ENCODE measurements around the gene PRKG1.
A peak's percentile ranks its signal among the peaks of the same experiment; 100 is the strongest.

The PRKG1 gene

GRCh38 chr10:51711519-51711891, 637.2 kb downstream of the PRKG1 start:
- Histone ChIP-seq H3K36me3 (ENCODE audit: control insufficient read depth, insufficient read depth, low read length, severe bottlenecking) (no peaks in the 10 kb centered on the region), H3K4me3 (ENCODE audit: low read length) (no peak overlapping the region), H3K4me1 (ENCODE audit: control insufficient read depth, insufficient read depth, low read length) (peaks cover 16% of the 10 kb centered on the region), H3K9ac (ENCODE audit: low read length) (no peak overlapping the region), H3K9me3 (ENCODE audit: control insufficient read depth, low read length) (no peaks in the 10 kb centered on the region), H3K27me3 (replicated peaks; ENCODE audit: control insufficient read depth, insufficient read depth, low read length) (no peaks in the 10 kb centered on the region)
- no peak for DNase-seq (ENCODE audit: low read depth)

GRCh38 chr10:51716981-51717380, 642.7 kb downstream of the PRKG1 start:
- H3K27me3 ChIP-seq (replicated peaks; ENCODE audit: control insufficient read depth, insufficient read depth, low read length), result no peaks in the 10 kb centered on the region
- no peak for DNase-seq (ENCODE audit: low read depth)
- H3K9me3 ChIP-seq (ENCODE audit: control insufficient read depth, low read length), result no peaks in the 10 kb centered on the region
- H3K36me3 ChIP-seq (ENCODE audit: control insufficient read depth, insufficient read depth, low read length, severe bottlenecking), result no peaks in the 10 kb centered on the region
- no peak overlapping the region for H3K9ac ChIP-seq (ENCODE audit: low read length)
- peaks cover 5% of the 10 kb centered on the region for H3K4me1 ChIP-seq (ENCODE audit: control insufficient read depth, insufficient read depth, low read length)
- no peak overlapping the region for H3K4me3 ChIP-seq (ENCODE audit: low read length)

- peak; percentile 51 for DNase-seq (ENCODE audit: low read depth)
- H3K4me1 ChIP-seq (ENCODE audit: control insufficient read depth, insufficient read depth, low read length), result peaks cover 5% of the 10 kb centered on the region
- no peaks in the 10 kb centered on the region for H3K27me3 ChIP-seq (replicated peaks; ENCODE audit: control insufficient read depth, insufficient read depth, low read length)
- no peaks in the 10 kb centered on the region for H3K36me3 ChIP-seq (ENCODE audit: control insufficient read depth, insufficient read depth, low read length, severe bottlenecking)
- no peaks in the 10 kb centered on the region for H3K9me3 ChIP-seq (ENCODE audit: control insufficient read depth, low read length)
- H3K4me3 ChIP-seq (ENCODE audit: low read length), result no peak overlapping the region
- no peak overlapping the region for H3K9ac ChIP-seq (ENCODE audit: low read length)
Observed at GRCh38 chr10:51718804-51719291, 644.6 kb downstream of the PRKG1 start.

GRCh38 chr10:51724038-51724437, 649.8 kb downstream of the PRKG1 start:
- Histone ChIP-seq H3K36me3 (ENCODE audit: control insufficient read depth, insufficient read depth, low read length, severe bottlenecking) (no peaks in the 10 kb centered on the region), H3K4me3 (ENCODE audit: low read length) (no peak overlapping the region), H3K27me3 (replicated peaks; ENCODE audit: control insufficient read depth, insufficient read depth, low read length) (no peaks in the 10 kb centered on the region), H3K9me3 (ENCODE audit: control insufficient read depth, low read length) (no peaks in the 10 kb centered on the region), H3K9ac (ENCODE audit: low read length) (no peak overlapping the region), H3K4me1 (ENCODE audit: control insufficient read depth, insufficient read depth, low read length) (no peaks in the 10 kb centered on the region)
- no peak for DNase-seq (ENCODE audit: low read depth)

GRCh38 chr10:51729822-51730555, 655.7 kb downstream of the PRKG1 start:
- Histone ChIP-seq H3K9me3 (ENCODE audit: control insufficient read depth, low read length) (no peaks in the 10 kb centered on the region), H3K27me3 (replicated peaks; ENCODE audit: control insufficient read depth, insufficient read depth, low read length) (no peaks in the 10 kb centered on the region), H3K9ac (ENCODE audit: low read length) (no peak overlapping the region), H3K4me1 (ENCODE audit: control insufficient read depth, insufficient read depth, low read length) (peaks cover 8% of the 10 kb centered on the region), H3K36me3 (ENCODE audit: control insufficient read depth, insufficient read depth, low read length, severe bottlenecking) (no peaks in the 10 kb centered on the region), H3K4me3 (ENCODE audit: low read length) (no peak overlapping the region)
- DNase-seq (ENCODE audit: low read depth), result no peak

- Histone ChIP-seq H3K36me3 (ENCODE audit: control insufficient read depth, insufficient read depth, low read length, severe bottlenecking) (no peaks in the 10 kb centered on the region), H3K9ac (ENCODE audit: low read length) (no peak overlapping the region), H3K4me1 (ENCODE audit: control insufficient read depth, insufficient read depth, low read length) (peaks cover 8% of the 10 kb centered on the region), H3K27me3 (replicated peaks; ENCODE audit: control insufficient read depth, insufficient read depth, low read length) (no peaks in the 10 kb centered on the region), H3K9me3 (ENCODE audit: control insufficient read depth, low read length) (no peaks in the 10 kb centered on the region), H3K4me3 (ENCODE audit: low read length) (no peak overlapping the region)
- peak; percentile 59 for DNase-seq (ENCODE audit: low read depth)
Observed at GRCh38 chr10:51733057-51733456, 658.8 kb downstream of the PRKG1 start.

- H3K4me1 ChIP-seq (ENCODE audit: control insufficient read depth, insufficient read depth, low read length), result peaks cover 8% of the 10 kb centered on the region
- H3K4me3 ChIP-seq (ENCODE audit: low read length), result peak overlapping the region; percentile 46
- H3K27me3 ChIP-seq (replicated peaks; ENCODE audit: control insufficient read depth, insufficient read depth, low read length), result no peaks in the 10 kb centered on the region
- DNase-seq (ENCODE audit: low read depth), result peak; percentile 39
- no peaks in the 10 kb centered on the region for H3K9me3 ChIP-seq (ENCODE audit: control insufficient read depth, low read length)
- H3K9ac ChIP-seq (ENCODE audit: low read length), result peak overlapping the region; percentile 5
- no peaks in the 10 kb centered on the region for H3K36me3 ChIP-seq (ENCODE audit: control insufficient read depth, insufficient read depth, low read length, severe bottlenecking)
Observed at GRCh38 chr10:51743146-51743545, 668.9 kb downstream of the PRKG1 start.

- Histone ChIP-seq H3K9me3 (ENCODE audit: control insufficient read depth, low read length) (no peaks in the 10 kb centered on the region), H3K9ac (ENCODE audit: low read length) (no peak overlapping the region), H3K4me3 (ENCODE audit: low read length) (no peak overlapping the region), H3K27me3 (replicated peaks; ENCODE audit: control insufficient read depth, insufficient read depth, low read length) (no peaks in the 10 kb centered on the region), H3K4me1 (ENCODE audit: control insufficient read depth, insufficient read depth, low read length) (peaks cover 10% of the 10 kb centered on the region), H3K36me3 (ENCODE audit: control insufficient read depth, insufficient read depth, low read length, severe bottlenecking) (no peaks in the 10 kb centered on the region)
- DNase-seq (ENCODE audit: low read depth), result no peak
Observed at GRCh38 chr10:51744235-51745000, 670.1 kb downstream of the PRKG1 start.

GRCh38 chr10:51745397-51745796, 671.1 kb downstream of the PRKG1 start:
- Histone ChIP-seq H3K9me3 (ENCODE audit: control insufficient read depth, low read length) (no peaks in the 10 kb centered on the region), H3K9ac (ENCODE audit: low read length) (no peak overlapping the region), H3K4me3 (ENCODE audit: low read length) (no peak overlapping the region), H3K4me1 (ENCODE audit: control insufficient read depth, insufficient read depth, low read length) (peaks cover 10% of the 10 kb centered on the region), H3K36me3 (ENCODE audit: control insufficient read depth, insufficient read depth, low read length, severe bottlenecking) (no peaks in the 10 kb centered on the region), H3K27me3 (replicated peaks; ENCODE audit: control insufficient read depth, insufficient read depth, low read length) (no peaks in the 10 kb centered on the region)
- DNase-seq (ENCODE audit: low read depth), result no peak

- Histone ChIP-seq H3K9ac (ENCODE audit: low read length) (no peak overlapping the region), H3K4me3 (ENCODE audit: low read length) (no peak overlapping the region)
Observed at GRCh38 chr10:51747216-51747615, 672.9 kb downstream of the PRKG1 start.

GRCh38 chr10:51748959-51749358, 674.7 kb downstream of the PRKG1 start:
- H3K36me3 ChIP-seq (ENCODE audit: control insufficient read depth, insufficient read depth, low read length, severe bottlenecking), result no peaks in the 10 kb centered on the region
- H3K27me3 ChIP-seq (replicated peaks; ENCODE audit: control insufficient read depth, insufficient read depth, low read length), result no peaks in the 10 kb centered on the region
- peak; percentile 65 for DNase-seq (ENCODE audit: low read depth)
- no peaks in the 10 kb centered on the region for H3K9me3 ChIP-seq (ENCODE audit: control insufficient read depth, low read length)
- H3K9ac ChIP-seq (ENCODE audit: low read length), result no peak overlapping the region
- H3K4me1 ChIP-seq (ENCODE audit: control insufficient read depth, insufficient read depth, low read length), result peaks cover 2% of the 10 kb centered on the region
- H3K4me3 ChIP-seq (ENCODE audit: low read length), result no peak overlapping the region

More at GRCh38 chr10:51747216-51747615, 672.9 kb downstream of the PRKG1 start:
- peaks cover 10% of the 10 kb centered on the region for H3K4me1 ChIP-seq (ENCODE audit: control insufficient read depth, insufficient read depth, low read length)
- H3K27me3 ChIP-seq (replicated peaks; ENCODE audit: control insufficient read depth, insufficient read depth, low read length), result no peaks in the 10 kb centered on the region
- H3K36me3 ChIP-seq (ENCODE audit: control insufficient read depth, insufficient read depth, low read length, severe bottlenecking), result no peaks in the 10 kb centered on the region
- DNase-seq (ENCODE audit: low read depth), result no peak
- no peaks in the 10 kb centered on the region for H3K9me3 ChIP-seq (ENCODE audit: control insufficient read depth, low read length)

All from adipocyte (in vitro differentiated cells).